ENCODE results near the gene TRAP1.
"Not testable (repeated sequence)": the region's sequence is repeated elsewhere in the genome, so short reads cannot be mapped to it uniquely, and the experiment has no call there.

The TRAP1 gene

DNA sequence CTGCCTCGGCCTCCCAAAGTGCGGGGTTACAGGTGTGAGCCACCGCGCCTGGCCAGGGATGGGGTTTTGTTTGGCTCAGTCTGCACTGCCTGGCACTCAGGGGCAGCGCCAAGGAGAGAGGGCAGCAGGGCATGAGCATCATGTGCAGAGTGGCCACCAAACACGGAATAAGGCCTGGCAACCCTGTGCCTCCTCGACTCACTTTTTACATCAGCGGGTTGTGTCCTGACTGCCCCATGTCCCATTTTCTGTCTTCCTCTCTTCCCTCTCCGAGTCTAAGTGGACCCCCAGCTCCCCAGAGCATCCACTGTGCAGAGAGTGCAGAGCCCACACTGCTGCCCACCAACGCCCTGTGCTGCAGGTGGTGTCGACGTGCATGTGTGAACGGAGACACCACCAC, 18.2 kb upstream of the TRAP1 start:
- no peak for DNase-seq

DNA sequence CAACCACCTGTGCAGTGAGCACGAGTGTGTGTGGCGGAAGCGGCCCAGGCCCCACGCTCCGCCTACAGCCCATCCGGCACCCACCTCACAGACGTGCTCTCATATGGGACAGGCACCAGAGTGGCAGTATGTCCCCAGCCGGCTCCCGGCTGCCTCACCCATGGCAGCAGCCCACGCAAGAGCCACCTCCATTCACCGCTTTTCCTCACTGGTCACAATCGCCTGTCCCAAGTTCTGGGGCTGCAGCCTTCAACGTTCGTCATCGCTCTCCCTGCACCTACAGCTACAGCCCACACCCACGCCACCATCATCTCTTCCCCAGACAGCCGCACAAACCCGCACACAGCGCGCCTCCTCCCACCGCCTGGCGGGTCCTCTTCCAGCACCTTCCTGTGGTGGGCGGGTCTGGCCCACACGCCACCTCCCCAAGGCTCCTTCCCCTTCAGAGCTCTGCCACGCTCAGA, 17.5 kb upstream of the TRAP1 start:
- no peak for DNase-seq

DNA sequence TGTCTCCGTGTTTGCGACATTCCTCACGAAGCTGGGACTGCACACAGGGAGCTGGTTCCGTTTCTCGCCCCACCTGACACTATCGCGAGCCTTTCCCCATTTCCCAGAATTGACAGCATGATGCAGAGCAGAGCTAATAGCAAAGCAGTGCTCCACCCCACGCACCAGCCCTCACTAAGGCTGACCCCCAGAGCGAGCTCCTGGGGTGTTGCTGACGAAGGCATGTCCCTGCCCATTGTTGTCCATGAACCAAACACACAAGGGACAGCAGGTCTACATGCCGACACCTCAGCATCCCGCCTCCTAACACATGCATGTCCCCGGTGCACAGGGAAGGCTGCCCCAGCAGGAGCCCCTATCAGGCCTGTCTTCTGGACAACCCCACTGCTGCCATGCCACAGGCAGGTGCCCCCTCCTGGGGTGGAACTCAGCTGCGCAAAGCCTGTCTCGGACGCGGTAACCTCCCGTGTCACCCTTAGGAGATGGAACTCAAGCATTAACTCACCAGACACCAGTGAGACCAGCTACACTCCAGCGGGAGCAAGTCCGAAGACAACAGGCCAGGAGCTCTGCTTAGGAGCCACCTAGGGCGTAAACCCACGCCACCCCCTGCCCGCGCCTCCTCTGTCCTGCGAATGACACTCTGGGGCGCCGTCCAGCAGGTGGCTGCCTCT, 16.9 kb upstream of the TRAP1 start:
- no peak for DNase-seq

DNA sequence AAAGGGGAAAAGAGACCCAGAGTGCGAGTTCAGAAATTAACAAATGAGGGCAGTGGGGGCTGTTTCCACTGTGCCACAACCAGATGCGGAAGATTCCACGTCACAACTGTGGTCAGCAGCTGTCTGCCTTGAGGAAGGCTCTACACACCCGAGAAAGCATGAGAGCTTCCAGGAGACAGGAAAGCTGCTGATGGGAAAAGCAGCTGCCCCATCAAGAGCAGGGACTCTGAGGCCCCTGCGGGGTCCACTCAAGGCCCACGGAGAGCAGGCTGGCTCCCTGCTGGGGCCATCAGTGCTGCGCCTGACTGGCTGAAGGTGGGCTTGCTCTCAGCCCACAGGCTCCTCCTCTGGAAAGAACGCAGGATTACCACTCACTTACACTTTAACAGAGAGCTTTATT, 14.8 kb upstream of the TRAP1 start:
- DNase-seq = no peak

DNA sequence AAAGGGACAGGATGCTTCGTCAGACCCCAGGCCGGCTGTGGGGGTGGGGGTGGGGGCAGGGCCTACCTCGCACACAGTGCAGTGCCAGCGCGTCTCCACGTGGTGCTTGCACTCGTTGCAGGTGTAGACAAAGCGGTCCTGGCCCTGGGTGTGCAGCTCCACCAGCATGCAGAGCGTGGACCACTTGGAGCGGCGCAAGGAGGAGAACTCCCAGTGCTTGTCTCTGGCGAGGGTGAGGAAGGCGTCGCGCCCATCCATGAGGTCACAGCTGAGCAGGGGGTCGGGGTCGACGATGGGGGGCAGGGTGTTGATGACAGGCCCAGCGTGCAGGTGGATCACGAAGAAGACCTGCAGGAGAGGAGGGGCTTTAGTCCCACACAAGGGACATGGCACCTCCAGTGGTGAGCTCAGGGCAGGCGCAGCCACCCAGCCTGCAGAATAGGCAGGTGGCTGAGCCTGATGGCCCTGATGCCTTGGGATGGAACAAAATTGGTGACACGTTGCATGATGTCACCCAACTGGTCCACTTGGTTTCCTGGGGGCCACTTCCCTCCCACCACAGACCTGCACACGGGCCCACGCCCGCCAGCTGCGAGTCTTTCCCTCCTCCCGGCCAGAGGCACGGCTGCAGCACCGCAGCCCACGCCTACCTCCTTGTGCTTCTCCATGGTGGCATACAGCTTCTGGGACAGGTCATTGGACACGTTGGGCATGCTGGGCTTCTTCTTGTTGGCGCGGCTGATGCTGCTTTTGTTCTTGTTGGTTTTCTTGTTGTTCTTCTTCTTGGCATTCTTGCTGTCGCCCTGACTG, 14.0 kb upstream of the TRAP1 start:
- no peak for DNase-seq

DNA sequence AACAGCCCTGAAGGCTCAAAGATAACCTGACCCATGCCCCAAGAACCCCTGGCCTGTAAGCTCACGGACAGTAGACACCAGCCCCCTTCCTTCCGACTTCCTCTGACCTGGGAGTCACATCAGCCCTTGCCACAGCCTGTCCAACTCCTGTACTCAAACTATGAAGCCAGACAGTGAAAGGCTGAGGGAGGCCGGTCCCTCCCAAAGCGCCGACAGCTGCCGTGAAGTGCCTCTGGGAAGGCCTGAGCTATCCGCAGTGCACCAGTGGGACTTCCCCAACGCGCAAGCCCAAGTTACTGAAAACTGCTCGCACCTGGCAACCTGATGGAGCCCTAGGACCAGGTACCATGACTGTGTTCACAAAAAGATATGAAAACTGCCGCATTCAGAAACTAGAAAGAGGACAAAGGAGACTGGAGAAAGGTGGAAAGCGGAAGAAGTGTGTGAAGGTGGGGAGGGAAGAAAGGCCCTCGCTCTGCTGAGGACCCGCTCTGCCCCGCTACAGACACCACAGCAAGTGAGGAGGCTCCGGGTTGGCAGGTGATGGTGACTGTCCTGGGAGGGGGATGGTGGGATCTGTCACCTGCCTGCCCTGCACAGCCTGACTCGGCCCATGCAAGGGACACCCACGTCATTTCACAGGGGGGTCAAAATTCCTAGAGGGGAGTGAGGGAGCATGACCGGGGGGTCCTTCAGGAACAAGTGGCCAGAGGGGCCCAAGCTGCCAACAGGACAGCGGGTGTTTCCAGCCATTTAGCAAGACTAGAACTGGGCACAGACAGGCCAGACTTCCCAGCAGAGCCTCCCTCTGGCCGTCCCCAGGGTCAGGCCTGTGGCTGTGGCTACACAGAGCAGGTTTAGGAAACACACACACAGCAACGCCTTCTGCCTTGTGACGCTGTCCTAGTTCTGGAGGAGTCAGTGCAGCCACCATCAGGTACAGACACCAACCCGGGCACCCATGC, 13.1 kb upstream of the TRAP1 start:
- no peak for DNase-seq

DNA sequence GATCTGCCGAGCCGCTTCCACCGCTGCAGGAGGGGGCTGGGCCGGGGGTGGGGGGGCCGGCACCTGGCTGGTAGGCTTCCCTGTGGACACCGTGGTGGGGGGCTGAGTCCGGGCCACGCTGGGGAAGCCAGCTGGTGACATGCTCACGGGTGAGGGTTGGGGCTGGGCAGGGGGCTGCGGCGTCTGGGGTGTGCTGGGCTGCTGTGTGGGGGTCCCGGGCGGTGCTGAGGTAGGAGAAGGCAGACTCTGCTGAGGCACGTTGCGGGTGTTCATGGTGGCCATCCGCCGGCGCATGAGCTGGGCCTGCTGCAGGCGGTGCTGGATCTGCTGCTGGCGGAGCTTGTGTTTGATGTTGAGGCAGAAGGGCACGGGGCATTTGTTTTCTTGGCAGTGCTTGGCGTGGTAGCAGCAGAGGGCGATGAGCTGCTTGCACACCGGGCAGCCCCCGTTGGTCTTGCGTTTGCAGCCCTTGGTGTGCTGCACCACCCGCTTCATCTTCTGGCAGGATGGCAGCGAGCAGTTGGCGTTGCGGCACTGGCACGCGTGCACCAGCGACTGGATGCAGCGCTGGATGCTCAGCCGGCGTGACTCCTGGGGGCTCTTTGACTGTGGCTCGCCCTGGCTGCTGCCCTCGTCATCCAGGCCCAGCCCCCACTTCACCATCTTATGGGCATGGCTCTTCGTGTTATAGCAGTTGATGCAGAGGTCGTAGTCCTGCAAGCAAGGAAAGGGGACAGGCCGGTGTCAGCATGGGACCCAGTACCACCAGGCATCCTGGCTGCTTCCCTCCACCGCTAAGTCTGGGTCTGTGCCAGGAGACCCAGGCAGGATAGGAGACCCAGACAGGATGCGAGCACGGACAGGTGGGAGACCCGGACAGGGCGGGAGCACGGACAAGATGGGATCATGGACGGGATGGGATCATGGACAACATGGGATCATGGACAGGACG, 12.1 kb upstream of the TRAP1 start:
- DNase-seq = no peak

DNA sequence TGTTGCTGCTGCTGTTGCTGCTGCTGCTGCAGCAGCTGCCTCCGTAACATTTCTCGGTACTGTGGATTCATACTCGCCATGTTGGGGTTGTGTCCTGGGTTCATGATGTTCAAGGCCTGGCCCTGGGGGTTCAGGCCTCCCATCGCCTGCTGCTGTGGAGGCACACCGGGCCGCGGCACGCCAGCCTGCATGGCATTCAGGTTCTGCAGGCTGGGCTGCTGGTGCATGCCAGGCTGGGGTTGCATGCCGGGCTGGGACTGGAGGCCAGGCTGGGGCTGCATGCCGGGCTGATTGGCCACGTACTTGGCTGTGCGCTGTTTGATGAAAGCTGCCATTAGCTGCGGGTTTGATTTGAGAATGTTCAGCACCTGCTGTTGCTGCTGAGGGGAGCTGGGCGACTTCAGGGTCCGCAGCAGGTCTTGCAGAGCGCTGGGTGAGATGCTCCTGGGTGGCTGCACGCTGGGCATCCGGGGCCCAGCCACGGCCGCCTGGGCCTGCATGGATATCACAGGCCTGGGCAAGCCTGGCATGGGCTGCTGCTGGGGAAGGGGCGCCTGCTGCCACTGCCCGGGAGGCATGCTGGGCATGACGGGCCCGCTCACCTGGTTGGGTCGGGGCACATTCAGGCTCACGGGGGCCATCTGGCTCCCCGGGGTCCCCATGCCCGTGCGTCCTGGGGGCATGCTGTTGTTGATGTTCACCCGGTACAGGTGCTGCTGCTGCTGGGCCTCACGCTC, 11.3 kb upstream of the TRAP1 start:
- DNase-seq = no peak

DNA sequence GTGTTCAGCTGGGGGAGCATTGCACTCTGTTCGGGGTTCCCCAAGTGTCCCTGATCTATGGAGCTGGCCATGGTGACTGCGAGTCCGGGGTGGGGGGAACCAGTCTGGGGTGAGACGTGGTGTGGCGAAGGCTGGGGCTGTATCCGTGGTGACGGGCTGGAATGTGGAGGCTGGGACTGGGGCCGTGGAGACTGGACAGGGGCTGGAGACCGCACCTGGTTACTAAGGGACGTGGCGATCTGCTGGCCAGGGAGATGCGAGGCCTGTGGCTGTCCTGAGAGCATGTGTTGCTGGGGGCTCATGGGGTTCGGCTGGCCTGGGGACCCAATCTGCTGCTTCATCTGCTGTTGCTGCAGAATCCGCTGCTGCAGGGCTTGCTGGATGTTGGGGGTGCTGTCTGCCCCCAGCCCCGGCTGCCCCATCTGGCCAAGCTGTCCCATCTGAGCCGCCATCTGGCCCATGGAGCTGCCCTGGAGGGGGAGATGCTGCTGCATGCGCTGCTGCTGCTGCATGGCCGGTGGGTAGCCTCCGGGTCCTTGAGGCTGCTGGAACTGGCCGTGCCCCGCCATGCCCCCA, 10.6 kb upstream of the TRAP1 start:
- DNase-seq = no peak

DNA sequence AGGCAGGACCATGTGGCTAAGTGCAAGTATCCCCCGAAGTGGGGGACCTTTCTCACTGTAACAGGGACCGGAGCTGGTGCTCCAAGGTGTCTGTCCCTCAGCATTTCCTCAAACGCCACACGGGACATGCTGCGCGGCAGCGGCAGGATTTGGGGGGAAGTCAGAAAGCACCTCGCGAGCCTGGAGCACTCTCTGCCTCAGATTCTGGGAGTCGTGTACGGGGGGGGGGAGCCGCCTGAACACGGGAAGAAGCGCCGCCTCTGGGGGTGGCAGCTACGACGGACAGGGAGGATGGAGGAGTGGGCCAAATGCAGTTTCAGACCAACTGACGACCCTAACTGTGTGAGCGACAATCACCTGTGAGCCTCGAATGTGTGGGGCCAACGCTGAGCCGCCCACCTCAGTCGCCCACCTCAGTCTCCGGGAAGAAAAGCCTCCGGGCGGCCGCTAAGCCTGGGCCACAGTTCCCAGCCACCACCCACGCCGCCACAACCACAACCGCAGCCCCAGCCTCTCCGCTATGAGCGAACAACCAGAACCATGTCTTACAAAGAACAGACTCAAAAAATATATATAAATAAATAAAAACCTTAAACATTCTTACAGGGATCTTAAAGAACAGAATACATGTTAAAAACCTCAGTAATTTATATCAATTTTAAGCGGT, 8.8 kb upstream of the TRAP1 start:
- no peak for DNase-seq

DNA sequence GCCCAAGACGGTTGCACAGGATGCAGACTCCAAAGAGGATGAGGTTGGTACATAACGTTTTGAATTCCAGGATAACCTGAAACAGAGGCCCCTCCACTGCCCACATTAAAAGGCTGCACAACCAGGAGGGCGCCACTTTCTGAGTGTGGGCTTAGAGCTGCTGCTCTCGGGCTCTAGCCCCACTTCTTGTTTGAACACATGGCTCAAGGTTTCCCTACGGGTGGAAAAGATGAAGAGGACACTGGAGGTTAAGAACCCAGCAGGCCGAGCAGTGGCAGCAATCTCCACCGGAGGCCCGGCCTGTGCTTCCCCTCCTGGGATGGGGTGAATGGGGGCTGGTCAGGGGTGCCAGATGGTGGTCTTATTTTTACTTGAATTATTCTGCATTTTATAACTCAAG, 8.0 kb upstream of the TRAP1 start:
- DNase-seq = no peak

DNA sequence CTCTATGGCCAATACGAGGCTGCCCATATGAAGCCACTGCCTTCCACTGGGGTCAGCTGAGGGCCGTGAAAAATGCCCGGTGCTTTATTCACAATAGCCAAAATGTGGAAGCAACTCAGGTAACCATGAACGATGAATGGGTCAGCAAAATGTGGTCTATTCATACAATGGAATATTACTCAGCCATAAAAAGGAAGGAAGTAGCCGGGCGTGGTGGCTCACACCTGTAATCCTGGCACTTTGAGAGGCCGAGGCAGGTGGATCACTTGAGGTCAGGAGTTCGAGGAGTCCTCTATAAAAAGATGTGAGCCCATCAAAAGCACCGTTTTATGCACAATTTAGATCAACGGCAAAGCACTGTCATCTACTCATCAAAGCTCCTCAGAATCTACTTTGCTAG, 5.2 kb upstream of the TRAP1 start:
- no peak for DNase-seq

DNA sequence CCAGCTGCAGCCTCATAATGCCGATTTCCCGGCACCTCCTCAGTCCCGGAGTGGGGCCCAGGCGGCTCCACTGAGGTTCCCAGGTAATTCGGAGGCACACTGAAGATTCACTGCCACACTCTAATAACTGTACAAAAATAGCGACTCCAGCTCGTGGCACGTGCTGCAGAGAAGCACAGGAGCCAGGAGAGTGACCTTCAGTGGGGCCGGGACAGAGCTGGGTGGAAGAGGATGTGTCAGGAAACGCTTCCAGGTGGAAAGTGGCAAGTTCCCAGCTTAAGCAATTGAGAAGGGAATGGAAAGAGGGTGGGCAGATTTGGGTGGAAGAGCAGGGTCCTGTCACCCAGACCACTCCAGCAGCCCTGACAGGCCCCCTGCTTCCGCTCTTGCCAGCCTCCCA, 3.1 kb upstream of the TRAP1 start:
- no peak for DNase-seq

DNA sequence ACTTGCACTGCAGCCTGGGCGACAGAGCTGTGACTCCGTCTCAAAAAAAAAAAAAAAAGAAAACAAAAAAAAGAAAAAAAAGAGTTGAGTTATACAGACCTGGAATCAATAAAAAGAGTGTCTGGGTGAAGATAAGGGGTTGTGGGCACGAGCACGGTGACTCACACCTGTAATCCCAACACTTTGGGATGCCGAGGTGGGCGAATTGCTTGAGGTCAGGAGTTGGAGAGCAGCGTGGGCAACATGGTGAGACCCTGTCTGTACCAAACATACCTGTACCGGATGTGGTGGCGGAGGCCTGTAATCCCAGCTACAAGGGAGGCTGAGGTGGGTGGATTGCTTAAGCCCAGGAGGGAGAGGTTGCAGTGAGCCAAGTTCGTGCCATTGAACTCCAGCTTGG, 1.3 kb upstream of the TRAP1 start:
- DNase-seq = no peak

DNA sequence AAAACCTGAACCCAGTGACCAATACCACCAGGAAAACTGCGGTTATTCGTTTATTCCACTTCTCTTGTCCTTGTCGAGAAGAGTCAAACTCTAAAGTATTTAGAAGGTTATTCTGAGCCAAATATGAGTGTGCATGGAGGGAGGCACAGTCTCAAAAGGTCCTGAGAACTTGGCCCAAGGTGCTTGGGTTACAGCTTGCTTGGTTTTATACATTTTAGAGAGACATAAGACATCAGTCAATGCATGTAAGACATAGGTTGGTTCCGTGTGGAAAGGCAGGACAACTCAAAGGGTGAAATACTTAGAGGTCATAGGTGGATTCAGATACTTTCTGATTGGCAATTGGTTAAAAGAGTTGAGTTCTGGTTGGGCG, 681 bp upstream of the TRAP1 start:
- no peak for DNase-seq

DNA sequence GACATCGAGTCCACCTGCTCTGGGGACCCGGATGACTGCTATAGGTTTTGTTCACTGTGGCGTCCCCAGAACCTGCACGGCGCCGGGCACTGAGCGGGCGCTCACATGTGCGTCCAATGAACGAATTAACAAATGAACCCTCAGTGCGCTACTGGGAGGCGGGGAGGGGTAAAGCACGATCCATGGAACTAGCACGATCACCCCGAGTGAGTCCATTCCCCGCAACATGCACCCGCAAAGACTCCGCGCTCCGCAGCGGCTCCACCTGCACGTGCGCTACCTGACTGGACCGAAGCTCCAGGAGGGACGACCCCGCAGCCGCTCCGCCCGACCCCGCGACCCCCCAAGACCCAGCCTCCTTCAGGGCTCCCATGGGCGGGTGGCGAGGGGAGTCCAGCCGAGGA, 491 bp downstream of the TRAP1 start:
- no peak for DNase-seq

DNA sequence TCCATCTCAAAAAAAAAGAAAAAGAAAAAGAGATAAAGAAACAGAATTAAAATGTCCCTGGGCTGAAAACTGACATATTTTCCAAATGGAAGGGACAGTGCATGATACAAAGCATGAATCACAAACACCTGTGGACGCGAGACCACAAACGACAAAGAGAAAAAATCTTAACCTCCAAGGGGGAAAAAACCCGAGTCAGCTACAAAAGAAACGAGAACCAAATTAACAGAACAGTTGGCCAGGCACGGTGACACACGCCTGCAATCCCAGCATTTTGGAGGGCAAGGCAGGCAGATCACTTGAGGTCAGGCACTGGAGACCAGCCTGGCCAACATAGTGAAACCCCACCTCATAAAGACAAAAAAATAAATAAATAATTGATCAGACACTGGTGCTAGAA, 1.9 kb downstream of the TRAP1 start:
- no peak for DNase-seq

DNA sequence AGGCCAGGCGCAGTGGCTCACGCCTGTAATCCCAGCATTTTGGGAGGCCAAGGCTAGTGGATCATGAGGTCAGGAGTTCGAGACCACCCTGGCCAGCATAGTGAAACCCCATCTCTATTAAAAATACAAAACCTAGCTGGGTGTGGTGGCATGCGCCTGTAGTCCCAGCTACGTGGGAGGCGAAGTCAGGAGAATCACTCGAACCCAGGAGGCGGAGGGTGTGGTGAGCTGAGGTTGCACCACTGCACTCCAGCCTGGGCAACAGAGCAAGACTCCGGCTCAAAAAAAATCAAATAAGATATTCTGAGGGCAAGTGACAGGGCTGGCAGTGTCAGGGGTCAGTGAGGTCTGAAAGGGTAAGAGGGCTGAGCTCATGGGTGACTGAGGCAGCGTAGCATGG, 2.9 kb downstream of the TRAP1 start:
- not testable (repeated sequence) for DNase-seq

DNA sequence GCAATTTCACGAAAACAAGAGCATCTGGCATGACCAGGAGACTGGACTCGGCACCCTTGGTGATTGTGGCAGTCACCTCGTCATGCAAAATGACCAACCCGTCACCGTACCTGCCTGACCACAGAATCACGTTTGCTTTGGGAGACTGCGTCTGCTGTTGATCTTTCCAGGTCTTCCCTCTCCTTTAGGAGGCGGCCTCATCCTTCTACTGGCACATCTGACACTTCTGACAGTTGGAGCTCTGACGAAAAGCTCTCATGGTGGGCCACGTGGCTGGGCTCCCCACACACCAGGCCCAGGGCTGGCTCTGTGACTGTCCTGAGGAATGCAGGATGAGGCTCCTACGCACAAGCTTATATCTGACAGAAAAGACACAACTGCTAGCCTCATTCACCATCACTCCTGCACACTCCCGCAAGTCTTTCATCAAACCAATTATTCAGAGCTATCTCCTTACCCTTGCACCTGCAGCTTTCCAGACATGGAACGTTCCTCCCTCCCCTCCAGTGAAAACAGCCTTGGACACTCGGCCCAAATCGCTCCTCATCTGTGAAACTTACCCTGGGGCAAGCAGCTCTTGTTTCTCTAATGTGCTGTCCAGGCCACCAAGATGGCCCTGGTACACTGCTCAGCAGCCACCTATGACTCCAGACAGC, 3.6 kb downstream of the TRAP1 start:
- no peak for DNase-seq

DNA sequence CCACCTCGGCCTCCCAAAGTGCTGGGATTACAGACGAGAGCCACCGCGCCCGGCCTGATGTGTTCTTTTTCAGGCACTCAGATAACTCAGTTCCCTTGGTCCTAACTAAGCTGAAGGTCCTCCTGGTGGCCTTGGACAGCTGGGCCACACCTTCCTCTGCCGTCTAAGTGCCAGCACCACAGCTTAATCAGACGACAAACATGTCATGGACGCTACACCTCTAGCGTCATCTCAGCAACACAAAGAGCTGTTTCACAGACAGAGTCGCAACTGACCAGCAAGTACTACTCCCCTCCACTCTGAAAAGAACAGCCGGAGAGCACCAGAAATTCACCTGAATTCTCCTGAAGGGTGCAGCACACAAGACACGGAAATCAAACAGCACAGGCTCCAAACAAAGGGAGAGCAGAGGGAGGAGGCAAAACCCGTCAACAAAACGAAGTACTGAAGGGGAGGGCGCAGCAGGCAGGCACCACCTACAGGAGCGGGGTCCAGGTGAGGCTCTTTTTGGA, 4.4 kb downstream of the TRAP1 start:
- no peak for DNase-seq

Data from NCI-H226 (cell line).